Measurements from ENCODE around the gene EDDM3A.

The EDDM3A gene

DNA sequence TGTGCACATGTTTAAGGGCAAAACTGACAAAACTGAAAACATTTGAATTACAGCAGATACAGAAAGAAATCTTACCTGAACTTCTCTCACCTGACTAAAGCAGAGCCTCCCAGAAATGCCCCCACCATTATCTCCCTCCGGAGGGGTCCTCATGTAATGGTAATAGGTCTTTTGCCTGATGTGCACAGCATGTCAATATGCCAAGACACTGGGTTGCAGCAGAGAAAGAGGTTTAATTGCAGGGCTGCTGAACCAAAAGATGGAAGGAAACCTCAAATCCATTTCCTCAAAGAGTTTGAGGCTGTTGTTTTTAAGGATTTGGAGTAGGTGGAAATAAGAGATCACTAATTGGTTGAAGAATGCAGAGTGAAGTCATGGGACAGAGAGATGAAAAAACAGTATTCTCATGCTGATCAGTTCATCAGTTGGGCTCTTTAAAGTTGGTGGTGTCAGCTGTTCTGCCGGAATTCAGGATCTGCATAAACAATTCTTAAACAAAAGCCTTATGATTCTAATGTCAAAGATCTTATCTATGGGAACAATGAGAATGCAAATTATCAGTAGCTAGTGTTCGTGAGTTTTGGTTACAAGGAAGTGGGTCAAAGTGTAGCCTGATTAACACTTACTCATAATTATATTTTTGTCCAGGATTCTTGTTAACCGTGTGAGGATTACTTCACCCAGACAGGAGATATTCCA, 38.9 kb upstream of the EDDM3A start:
- H3K4me3 ChIP-seq (ENCODE audit: low read depth, low read length): no peak overlapping the region
- DNase-seq (ENCODE audit: low read depth): no peak
- TF ChIP-seq, protein P1, sequence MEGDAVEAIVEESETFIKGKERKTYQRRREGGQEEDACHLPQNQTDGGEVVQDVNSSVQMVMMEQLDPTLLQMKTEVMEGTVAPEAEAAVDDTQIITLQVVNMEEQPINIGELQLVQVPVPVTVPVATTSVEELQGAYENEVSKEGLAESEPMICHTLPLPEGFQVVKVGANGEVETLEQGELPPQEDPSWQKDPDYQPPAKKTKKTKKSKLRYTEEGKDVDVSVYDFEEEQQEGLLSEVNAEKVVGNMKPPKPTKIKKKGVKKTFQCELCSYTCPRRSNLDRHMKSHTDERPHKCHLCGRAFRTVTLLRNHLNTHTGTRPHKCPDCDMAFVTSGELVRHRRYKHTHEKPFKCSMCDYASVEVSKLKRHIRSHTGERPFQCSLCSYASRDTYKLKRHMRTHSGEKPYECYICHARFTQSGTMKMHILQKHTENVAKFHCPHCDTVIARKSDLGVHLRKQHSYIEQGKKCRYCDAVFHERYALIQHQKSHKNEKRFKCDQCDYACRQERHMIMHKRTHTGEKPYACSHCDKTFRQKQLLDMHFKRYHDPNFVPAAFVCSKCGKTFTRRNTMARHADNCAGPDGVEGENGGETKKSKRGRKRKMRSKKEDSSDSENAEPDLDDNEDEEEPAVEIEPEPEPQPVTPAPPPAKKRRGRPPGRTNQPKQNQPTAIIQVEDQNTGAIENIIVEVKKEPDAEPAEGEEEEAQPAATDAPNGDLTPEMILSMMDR (IDR thresholded peaks at IDR 0.05; ENCODE audit: low read depth, low read length, missing control alignments): no peak

DNA sequence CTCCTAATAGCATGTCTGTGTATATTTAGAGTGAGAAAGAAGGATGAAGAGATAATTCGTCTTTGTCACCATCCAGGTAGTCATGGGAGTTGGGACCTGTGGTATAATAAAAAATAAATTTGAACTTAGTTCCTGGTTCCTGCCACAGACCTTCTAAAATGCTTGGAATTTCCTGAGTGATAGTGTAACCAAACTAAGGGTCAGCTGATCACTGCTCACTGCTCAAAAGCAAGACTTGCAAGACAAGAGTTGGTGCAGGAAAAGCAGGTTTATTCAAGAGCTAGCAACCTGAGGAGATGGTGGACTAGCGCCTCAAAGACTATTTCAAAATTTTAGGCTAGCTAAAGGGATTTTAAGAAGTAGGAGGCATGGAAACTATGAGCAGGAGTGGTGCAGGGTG, 38.1 kb upstream of the EDDM3A start:
- TF ChIP-seq, protein P1 (IDR thresholded peaks at IDR 0.05; ENCODE audit: low read depth, low read length, missing control alignments): no peak
- no peak overlapping the region for H3K4me3 ChIP-seq (ENCODE audit: low read depth, low read length)
- DNase-seq (ENCODE audit: low read depth): no peak

DNA sequence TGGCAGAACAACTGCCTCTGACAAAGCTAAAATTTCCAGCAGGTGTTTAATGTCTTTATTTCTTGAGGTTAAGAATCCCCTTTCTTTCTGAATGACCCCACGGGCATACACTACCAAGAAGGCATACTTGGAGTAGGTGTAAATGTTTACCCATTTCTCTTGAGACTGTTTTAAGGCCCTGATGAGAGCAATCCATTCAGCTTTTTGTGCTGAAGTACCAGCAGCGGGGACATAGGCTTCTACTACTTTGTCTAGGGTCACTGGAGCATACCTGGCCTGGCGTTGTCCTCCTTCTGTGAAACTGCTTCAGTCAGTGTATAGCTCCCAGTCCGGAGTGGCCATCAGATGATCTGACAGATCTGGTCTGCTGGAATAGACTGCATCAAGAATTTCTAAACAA, 34.4 kb upstream of the EDDM3A start:
- H3K4me3 ChIP-seq (ENCODE audit: low read depth, low read length): no peak overlapping the region
- DNase-seq (ENCODE audit: low read depth): no peak
- TF ChIP-seq, protein P1 (IDR thresholded peaks at IDR 0.05; ENCODE audit: low read depth, low read length, missing control alignments): no peak

DNA sequence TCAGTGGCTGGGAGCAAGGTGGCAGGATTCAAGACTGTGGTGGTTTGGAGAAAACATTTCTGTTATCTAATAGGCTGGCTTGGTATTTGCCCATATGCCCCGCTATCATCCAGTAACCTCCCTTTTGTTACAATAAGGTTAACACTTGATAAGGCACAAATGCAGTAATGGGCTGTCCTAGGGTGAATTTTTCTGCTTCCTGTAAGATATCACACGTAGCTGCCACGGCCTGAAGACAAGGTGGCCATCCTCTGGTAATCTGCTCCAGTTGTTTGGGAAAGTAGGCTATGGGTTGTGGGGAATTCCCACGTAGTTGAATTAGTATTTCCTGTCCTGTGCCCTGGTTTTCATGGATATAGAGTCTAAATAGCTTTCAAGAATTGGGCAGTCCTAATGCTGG, 34.0 kb upstream of the EDDM3A start:
- TF ChIP-seq, protein P1 (IDR thresholded peaks at IDR 0.05; ENCODE audit: low read depth, low read length, missing control alignments): no peak
- H3K4me3 ChIP-seq (ENCODE audit: low read depth, low read length): no peak overlapping the region
- no peak for DNase-seq (ENCODE audit: low read depth)

DNA sequence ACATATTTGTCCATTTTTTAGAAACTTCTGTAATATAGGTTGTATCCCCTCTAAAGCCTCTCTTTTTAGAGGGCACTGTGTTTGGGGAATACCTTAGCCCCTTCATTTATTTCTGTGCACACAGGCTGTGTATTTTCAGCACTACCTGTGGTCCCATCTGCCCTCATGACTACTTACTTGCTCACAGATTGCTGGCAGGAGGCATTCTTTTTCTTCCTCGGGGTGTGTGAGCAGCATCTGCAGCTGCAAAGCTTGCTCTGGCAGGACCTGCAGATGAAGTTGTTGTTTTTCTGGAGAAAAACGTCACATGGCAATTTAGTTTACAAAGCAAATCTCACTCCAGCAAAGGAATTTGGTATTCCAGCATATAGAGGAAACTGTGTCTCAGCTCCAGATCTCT, 32.8 kb upstream of the EDDM3A start:
- DNase-seq (ENCODE audit: low read depth): no peak
- TF ChIP-seq, protein P1 (IDR thresholded peaks at IDR 0.05; ENCODE audit: low read depth, low read length, missing control alignments): no peak
- H3K4me3 ChIP-seq (ENCODE audit: low read depth, low read length): no peak overlapping the region

DNA sequence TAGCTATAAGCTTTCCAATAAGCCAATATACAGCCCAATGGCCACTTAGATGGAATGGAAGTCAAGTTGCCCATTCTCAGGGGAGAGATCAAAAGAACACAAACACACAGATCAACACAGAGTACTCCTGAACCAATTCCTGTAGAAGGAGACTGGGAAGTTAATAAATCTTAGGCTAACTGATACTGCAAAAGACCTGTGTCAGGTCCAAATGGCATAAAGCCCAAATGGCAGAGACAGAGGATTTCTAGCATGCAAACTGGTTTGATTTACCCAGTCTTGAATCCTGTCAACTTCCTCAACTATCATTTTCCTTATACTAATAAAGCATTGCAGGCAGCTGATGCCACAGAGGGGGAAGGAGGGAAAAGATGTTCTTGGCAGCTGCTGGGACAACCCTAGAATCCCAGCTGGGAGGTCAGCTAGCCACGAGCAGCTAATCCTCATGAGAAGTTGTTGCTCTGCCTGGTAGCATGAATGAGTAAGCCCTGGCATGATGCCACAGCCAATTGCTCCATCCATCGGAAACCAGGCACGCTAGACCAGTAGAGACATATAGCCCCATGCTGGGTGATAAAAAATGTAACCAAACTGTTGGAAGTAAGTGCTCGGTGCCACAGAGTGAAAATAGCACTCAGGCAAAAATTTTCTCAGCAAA, 31.0 kb upstream of the EDDM3A start:
- no peak for DNase-seq (ENCODE audit: low read depth)

More for the DNA sequence above, 31.0 kb upstream of the EDDM3A start:
- H3K4me3 ChIP-seq (ENCODE audit: low read depth, low read length): no peak overlapping the region
- TF ChIP-seq, protein P1 (IDR thresholded peaks at IDR 0.05; ENCODE audit: low read depth, low read length, missing control alignments): no peak

All from GM12864 (cell line).